ENCODE measurements around the gene RUBCN.
"Not testable (repeated sequence)": the region's sequence is repeated elsewhere in the genome, so short reads cannot be mapped to it uniquely, and the experiment has no call there.

GRCh38 chr3:197626404-197627157, 110.1 kb downstream of the RUBCN start:
- not testable (repeated sequence) for TF ChIP-seq CTCF, POLR2A (IDR thresholded peaks at IDR 0.05)
